Upper lobe of right lung (tissue), 1 donor: ENCODE data around the gene HECTD2. TPM values are rescaled to one million over a fixed set of nuclear protein-coding genes. Genes with fewer than 3 reads are reported as not detected.

Experiments
- ATAC-seq: fragments of 200-7000 bp; cut with Tn5 transposase; one replicate; pipeline ENCODE4 v1.9.1; 2020; ENCODE audit warnings: mild to moderate bottlenecking, moderate library complexity
- DNase-seq: peaks from one replicate; pipeline ENCODE4 v3.0.0-alpha.2; 2020
- H3K27ac ChIP-seq: fragments of 200-600 bp; one replicate; pipeline ENCODE4 v1.8.0; 2022
- H3K27me3 ChIP-seq: fragments of 200-600 bp; one replicate; pipeline ENCODE4 v1.8.0; 2022; ENCODE audit warnings: mild to moderate bottlenecking
- H3K36me3 ChIP-seq: fragments of 200-600 bp; one replicate; pipeline ENCODE4 v1.8.0; 2022
- H3K4me1 ChIP-seq: fragments of 200-600 bp; one replicate; pipeline ENCODE4 v1.8.0; 2022
- H3K4me3 ChIP-seq: fragments of 200-600 bp; one replicate; pipeline ENCODE4 v1.8.0; 2022; ENCODE audit warnings: mild to moderate bottlenecking
- H3K9me3 ChIP-seq: fragments of 200-600 bp; one replicate; pipeline ENCODE4 v1.8.0; 2022
- intact Hi-C: fragments of 100-400 bp; cut with DNase I; formaldehyde crosslinking; loops from one replicate; pipeline ENCODE4 v1.11.0; 2022
- total RNA-seq: library from RNA; stranded (reverse); fragmentation: NEBNext Ultra II Directional; extraction: Animal tissue kit (Norgen Biotek cat#: 25700); gene quantifications from one replicate; pipeline ENCODE4 v1.2.1, GENCODE V29; 2021
- TF ChIP-seq, protein P1 (sequence below): fragments of 200-600 bp; IDR thresholded peaks from one replicate; pipeline ENCODE4 v1.8.0; 2022; ENCODE audit warnings: antibody characterized with exemption
- donor health status: DM: no; HTN: yes; CAD: no; lungs with severe emphysema.

The HECTD2 gene
- total RNA-seq, 1 donor from 2014 or later: 14.8 TPM

GRCh38 chr10:91462423-91462822 lies 52.3 kb downstream of the HECTD2 start:
- no peak overlapping the region for H3K4me3 ChIP-seq
- TF ChIP-seq, protein P1, sequence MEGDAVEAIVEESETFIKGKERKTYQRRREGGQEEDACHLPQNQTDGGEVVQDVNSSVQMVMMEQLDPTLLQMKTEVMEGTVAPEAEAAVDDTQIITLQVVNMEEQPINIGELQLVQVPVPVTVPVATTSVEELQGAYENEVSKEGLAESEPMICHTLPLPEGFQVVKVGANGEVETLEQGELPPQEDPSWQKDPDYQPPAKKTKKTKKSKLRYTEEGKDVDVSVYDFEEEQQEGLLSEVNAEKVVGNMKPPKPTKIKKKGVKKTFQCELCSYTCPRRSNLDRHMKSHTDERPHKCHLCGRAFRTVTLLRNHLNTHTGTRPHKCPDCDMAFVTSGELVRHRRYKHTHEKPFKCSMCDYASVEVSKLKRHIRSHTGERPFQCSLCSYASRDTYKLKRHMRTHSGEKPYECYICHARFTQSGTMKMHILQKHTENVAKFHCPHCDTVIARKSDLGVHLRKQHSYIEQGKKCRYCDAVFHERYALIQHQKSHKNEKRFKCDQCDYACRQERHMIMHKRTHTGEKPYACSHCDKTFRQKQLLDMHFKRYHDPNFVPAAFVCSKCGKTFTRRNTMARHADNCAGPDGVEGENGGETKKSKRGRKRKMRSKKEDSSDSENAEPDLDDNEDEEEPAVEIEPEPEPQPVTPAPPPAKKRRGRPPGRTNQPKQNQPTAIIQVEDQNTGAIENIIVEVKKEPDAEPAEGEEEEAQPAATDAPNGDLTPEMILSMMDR: no peak
- no peak for ATAC-seq
- no peak for DNase-seq
- peaks cover 19% of the 10 kb centered on the region for H3K36me3 ChIP-seq
- H3K27ac ChIP-seq: no peak overlapping the region
- intact Hi-C loops: no loop called here
- no peaks in the 10 kb centered on the region for H3K9me3 ChIP-seq
- no peaks in the 10 kb centered on the region for H3K4me1 ChIP-seq
- H3K27me3 ChIP-seq: no peaks in the 10 kb centered on the region

- Histone ChIP-seq H3K27ac (no peak overlapping the region), H3K27me3 (no peaks in the 10 kb centered on the region), H3K9me3 (no peaks in the 10 kb centered on the region), H3K4me1 (no peaks in the 10 kb centered on the region), H3K36me3 (peaks cover 19% of the 10 kb centered on the region), H3K4me3 (no peak overlapping the region)
- DNase-seq: no peak
- intact Hi-C loops: no loop called here
- no peak for ATAC-seq
- TF ChIP-seq, protein P1: no peak
These were observed 54.4 kb downstream of the HECTD2 start for GRCh38 chr10:91464500-91464899.

GRCh38 chr10:91465261-91465660 lies 55.1 kb downstream of the HECTD2 start:
- no peak for ATAC-seq
- Histone ChIP-seq H3K4me1 (no peaks in the 10 kb centered on the region), H3K27ac (no peak overlapping the region), H3K9me3 (no peaks in the 10 kb centered on the region), H3K27me3 (no peaks in the 10 kb centered on the region), H3K36me3 (peaks cover 19% of the 10 kb centered on the region), H3K4me3 (no peak overlapping the region)
- DNase-seq: no peak
- intact Hi-C loops: no loop called here
- TF ChIP-seq, protein P1: no peak

DNA sequence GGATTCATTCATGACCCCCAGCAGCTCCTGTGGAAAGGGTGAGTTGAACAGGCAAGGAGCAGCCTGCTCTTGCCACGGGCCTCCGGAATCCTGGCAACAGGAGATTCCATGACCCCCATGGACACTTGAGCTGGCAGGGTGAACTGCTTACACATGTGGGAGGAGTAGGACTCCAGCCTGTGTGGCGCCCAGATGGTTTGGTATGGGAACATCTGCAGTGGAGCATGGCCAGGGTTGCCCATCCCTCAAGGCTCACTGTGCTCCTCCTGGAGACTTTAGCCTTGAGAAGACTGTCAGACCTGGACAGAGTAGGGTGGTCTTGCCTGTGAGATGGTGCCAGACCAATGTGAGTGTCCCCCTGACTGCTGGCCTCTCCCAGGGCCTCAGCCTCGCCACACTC lies 57.0 kb downstream of the HECTD2 start:
- Histone ChIP-seq H3K36me3 (peaks cover 17% of the 10 kb centered on the region), H3K9me3 (no peaks in the 10 kb centered on the region), H3K27ac (no peak overlapping the region), H3K4me3 (no peak overlapping the region), H3K4me1 (no peaks in the 10 kb centered on the region), H3K27me3 (no peaks in the 10 kb centered on the region)
- peak; percentile 27 for DNase-seq
- peak; percentile 37 for ATAC-seq
- TF ChIP-seq, protein P1: no peak
- intact Hi-C loops: no loop called here

DNA sequence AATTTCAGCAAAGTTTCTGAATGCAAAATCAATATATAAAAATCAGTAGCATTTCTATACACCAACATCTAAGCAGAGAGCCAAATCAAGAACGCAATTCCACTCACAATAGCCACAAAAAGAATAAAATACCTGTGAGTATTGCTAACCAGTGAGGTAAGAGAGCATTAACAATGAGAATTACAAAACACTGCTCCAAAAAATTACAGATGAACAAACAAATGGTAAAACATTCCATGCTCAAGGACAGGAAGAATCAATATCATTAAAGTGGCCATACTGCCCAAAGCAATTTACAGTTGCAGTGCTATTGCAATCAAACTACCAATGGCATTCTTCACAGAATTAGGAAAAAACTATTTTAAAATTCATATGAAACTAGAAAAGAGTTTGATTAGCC lies 61.5 kb downstream of the HECTD2 start:
- ATAC-seq (no peak), DNase-seq (no peak)
- no peaks in the 10 kb centered on the region for H3K4me1 ChIP-seq
- no peak overlapping the region for H3K4me3 ChIP-seq
- no peak overlapping the region for H3K27ac ChIP-seq
- no peaks in the 10 kb centered on the region for H3K9me3 ChIP-seq
- H3K27me3 ChIP-seq: no peaks in the 10 kb centered on the region
- no peaks in the 10 kb centered on the region for H3K36me3 ChIP-seq
- intact Hi-C loops: no loop called here
- TF ChIP-seq, protein P1: no peak

- H3K36me3 ChIP-seq: no peaks in the 10 kb centered on the region
- no peak for DNase-seq
- H3K9me3 ChIP-seq: no peaks in the 10 kb centered on the region
- H3K27me3 ChIP-seq: no peaks in the 10 kb centered on the region
- intact Hi-C loops: no loop called here
- H3K4me3 ChIP-seq: no peak overlapping the region
- no peak overlapping the region for H3K27ac ChIP-seq
- TF ChIP-seq, protein P1: no peak
- H3K4me1 ChIP-seq: no peaks in the 10 kb centered on the region
- no peak for ATAC-seq
These were observed 62.8 kb downstream of the HECTD2 start for GRCh38 chr10:91472911-91473310.
